NT2/D1 (cell line): ENCODE data around the gene KIFC1.

ENCODE experiments used
- SUZ12 ChIP-seq: IDR thresholded peaks from 2 replicates; pipeline ENCODE4 v1.6.1; 2011; ENCODE audit not compliant: insufficient read length, insufficient read depth; ENCODE audit errors: extremely low read depth
- YY1 ChIP-seq: IDR thresholded peaks from 2 replicates; pipeline ENCODE4 v1.6.1; 2011; ENCODE audit not compliant: insufficient read length, insufficient read depth
- ZNF274 ChIP-seq: IDR thresholded peaks from 2 replicates; pipeline ENCODE4 v1.6.1; 2011; ENCODE audit warnings: mild to moderate bottlenecking, low read depth, low read length

DNA sequence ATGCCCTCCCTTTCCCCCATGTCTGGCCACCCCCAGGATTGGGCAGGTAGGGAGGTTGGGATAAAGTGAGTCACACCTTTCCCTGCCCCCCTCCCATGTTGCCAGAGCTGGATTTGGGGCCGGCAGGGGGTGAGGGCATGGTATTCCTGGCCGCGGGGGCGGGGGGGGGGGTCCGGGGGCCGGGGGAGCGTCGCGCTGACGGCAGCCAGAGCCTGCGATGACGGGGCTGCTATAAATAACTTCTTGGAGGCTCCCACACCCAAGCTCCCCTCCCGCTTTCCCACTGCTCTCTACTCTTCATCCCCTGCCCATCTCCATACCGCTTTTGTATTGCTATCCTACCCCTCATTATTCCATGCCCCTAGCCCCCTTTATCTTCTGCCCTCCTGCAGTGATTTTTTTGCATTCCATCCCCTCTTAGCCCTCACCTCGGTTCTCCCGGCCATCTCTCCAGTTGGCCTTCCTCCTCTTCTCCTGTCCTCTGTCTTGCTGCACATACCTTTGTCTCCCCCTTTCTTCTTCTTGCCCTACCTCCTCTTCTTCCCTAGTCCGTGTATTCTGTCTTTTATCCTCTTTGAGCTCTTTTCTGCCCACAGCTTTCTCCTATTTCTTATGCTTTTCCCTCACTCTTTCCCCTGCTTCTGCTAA, 42.0 kb downstream of the KIFC1 start:
- TF ChIP-seq YY1 (no peak), ZNF274 (no peak), SUZ12 (no peak)
